ENCODE data around the gene BDNF.

GRCh38 chr11:27681664-27682063 lies 18.6 kb downstream of the BDNF start:
- TF ChIP-seq EZH2 (IDR thresholded peaks at IDR 0.05; ENCODE audit: borderline replicate concordance), result no peak
- TF ChIP-seq CTCF (IDR thresholded peaks at IDR 0.05; ENCODE audit: poor library complexity), result no peak
- TF ChIP-seq EZH2phosphoT487 (IDR thresholded peaks at IDR 0.05; ENCODE audit: low read depth, severe bottlenecking, unreplicated experiment), result no peak

Measured in hepatocyte (in vitro differentiated cells).